HG03520 (cell line): ENCODE measurements around the gene PDE8B.
"Not testable (repeated sequence)": the region's sequence is repeated elsewhere in the genome, so short reads cannot be mapped to it uniquely, and the experiment has no call there.

Experiments
- ATAC-seq: cut with Tn5 transposase; IDR thresholded peaks from one replicate; pipeline ENCODE4 v1.9.1; 2021; ENCODE audit warnings: mild to moderate bottlenecking, moderate library complexity; ENCODE audit not compliant: unreplicated experiment

Gene PDE8B

DNA sequence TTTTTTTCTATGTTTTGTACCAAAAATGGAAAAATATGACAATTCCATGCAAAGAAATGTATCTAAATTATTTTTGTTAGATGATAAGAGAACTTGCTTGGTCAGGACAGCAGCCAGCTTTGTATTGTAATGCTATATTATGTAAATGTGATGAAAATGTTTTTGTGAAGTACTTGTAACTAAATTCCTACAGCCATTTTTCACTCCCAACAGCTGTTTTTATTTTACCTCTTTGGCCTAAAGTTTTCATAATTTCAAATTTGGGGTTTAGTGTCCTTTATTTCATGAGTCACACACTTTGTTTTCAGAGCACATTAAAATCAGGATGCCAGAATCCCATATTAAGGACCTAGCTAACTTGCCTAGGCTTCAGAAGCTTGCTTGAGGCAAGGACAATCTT is 217.5 kb downstream of the PDE8B start:
- no peak for ATAC-seq

GRCh38 chr5:77428526-77428925 is 218.0 kb downstream of the PDE8B start:
- ATAC-seq, result no peak

GRCh38 chr5:77430726-77431125 is 220.2 kb downstream of the PDE8B start:
- no peak for ATAC-seq

DNA sequence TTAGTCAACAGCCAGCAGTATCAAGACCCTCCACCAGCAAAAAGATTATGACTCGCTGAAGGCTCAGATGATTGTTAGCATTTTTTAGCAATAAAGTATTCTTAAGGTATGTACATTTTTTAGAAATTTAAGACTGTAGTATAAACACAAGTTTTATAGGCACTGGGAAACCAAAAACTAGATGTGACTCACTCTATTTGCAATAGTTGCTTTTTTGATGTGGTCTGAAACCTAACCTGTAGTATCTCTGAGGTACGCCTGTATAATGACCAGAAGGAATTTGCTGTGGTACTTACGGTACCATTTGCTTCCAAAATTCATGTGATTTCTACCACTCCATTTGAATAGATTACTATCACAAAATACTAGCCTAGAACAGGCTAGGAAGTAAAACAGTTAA is 220.8 kb downstream of the PDE8B start:
- ATAC-seq, result no peak

- ATAC-seq, result no peak
Observed at GRCh38 chr5:77431719-77432118, 221.2 kb downstream of the PDE8B start.

DNA sequence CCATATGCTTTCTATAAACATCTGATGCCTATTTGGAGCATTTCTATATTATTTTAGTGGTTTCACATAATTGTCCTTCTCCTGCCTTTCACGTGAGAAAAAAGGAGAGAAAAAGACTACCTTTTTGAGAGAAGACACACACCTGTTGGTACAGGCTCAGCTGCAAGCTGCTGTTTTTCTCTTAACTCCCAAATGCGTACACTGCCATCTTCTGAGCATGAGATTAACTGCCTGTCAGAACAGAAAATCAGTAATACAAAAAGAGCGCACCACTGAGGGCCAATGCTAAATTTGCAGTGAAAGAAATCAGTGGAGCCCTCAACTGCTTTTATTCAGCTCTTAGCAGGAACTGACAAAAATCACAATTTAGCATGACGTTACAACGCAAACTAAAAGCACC is 226.7 kb downstream of the PDE8B start:
- no peak for ATAC-seq

DNA sequence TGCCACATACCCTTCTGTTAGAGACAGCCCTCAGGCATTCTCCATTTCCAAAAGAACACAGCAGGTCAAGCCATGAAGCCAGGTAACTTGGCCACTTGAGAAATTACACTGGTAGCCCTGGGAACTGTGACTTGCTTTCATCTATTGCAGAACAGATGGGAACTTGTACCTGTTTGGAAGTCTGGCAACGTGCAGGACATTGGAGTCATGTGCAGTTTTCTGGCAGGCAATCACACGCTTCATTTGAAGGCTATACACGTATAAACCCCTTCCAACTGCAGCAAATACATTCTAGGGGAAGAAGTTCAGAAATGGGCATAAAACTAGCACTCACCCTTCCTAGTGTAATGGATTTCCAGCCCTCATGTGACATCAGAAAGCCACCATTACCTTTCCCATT is 227.6 kb downstream of the PDE8B start:
- no peak for ATAC-seq

DNA sequence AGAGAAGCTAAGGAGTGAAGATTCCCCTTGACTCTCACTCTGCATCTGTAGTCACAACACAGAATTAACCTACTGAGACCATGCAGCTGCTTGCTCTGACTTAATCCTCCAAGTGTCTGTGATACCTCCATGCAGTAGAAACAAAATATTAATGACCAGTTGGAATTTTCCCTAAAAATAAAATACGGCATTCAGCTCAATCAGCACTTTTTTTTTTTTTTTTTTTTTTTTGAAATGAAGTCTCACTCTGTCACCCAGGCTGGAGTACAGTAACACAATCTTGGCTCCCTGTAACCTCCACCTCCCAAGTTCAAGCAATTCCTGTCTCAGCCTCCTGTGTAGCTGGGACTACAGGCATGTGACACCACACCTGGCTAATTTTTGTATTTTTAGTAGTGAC is 233.2 kb downstream of the PDE8B start:
- ATAC-seq, result no peak

- ATAC-seq, result no peak
Observed at GRCh38 chr5:77444356-77444755, 233.9 kb downstream of the PDE8B start.

GRCh38 chr5:77448831-77449230 is 238.4 kb downstream of the PDE8B start:
- no peak for ATAC-seq

GRCh38 chr5:77449277-77449676 is 238.8 kb downstream of the PDE8B start:
- no peak for ATAC-seq

DNA sequence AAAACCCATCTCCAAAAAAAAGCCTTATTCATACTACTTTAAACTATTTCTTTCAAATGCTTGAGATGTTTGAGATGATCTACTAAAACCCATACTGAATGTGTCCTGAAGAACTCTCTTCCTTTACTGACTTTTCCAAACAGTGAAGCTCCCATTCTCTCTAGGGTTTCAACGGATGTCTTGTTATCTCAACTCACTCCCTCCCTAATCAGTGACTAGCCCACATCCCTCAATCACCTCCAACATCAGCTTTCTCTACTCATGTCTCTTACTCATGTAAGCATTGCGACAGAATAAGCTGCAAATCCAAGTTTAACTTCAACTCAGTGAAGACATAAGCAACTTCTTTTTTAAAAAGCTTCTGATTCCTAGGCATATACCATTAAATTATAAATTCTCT is 239.5 kb downstream of the PDE8B start:
- no peak for ATAC-seq

- no peak for ATAC-seq
Observed at GRCh38 chr5:77452351-77452750, 241.9 kb downstream of the PDE8B start.

GRCh38 chr5:77454123-77454522 is 243.6 kb downstream of the PDE8B start:
- no peak for ATAC-seq

GRCh38 chr5:77461287-77461686 is 250.8 kb downstream of the PDE8B start:
- no peak for ATAC-seq

- ATAC-seq, result no peak
Observed at GRCh38 chr5:77463905-77464304, 253.4 kb downstream of the PDE8B start.

DNA sequence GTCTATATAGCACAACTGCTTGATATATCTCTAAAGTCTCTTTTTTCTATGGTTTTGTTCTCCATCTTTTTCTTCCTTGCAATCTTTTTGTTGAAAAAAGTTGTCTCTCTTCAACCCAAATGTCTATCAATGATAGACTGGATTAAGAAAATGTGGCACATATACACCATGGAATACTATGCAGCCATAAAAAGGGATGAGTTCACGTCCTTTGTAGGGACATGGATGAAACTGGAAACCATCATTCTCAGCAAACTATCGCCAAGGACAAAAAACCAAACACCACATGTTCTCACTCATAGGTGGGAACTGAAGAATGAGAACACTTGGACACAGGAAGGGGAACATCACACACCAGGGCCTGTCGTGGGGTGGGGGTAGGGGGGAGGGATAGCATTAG is 258.4 kb downstream of the PDE8B start:
- not testable (repeated sequence) for ATAC-seq

- not testable (repeated sequence) for ATAC-seq
Observed at GRCh38 chr5:77475041-77475440, 264.6 kb downstream of the PDE8B start.
